Raji (cell line): Measurements from ENCODE around the gene TOLLIP.

ENCODE experiments used
- POLR2A ChIP-seq: IDR thresholded peaks from 2 replicates; pipeline ENCODE4 v1.6.1; 2011; ENCODE audit warnings: low read depth, low read length, control low read depth; ENCODE audit not compliant: insufficient read depth

Gene TOLLIP

GRCh38 chr11:1236316-1237127, 72.9 kb downstream of the TOLLIP start:
- no peak for TF ChIP-seq POLR2A

DNA sequence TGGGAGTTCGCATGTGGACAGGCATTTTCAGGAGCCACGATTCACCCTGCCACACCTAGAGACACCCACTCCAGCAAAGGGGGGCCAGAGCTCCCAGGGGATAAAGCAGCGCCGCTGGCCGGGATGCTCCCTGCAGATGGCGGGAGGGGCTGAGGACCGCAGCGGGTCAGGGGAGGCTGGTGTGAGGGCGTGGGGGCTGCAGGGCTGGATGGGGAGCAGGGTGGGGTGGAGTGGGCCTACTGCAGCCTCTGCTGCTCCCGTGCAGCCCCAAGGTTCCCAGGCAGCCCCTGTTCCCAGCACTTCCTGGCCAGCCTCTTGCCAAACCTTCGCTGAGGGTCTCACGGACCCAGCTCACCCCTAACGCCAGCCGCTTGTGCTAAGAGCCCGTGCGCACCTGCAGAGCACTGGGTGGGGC, 73.5 kb downstream of the TOLLIP start:
- TF ChIP-seq POLR2A: no peak

GRCh38 chr11:1235306-1235900, 74.0 kb downstream of the TOLLIP start:
- TF ChIP-seq POLR2A: no peak

- TF ChIP-seq POLR2A: no peak
These were observed 74.6 kb downstream of the TOLLIP start for GRCh38 chr11:1234771-1235305.

- TF ChIP-seq POLR2A: no peak
These were observed 75.2 kb downstream of the TOLLIP start for GRCh38 chr11:1234054-1234720.

- no peak for TF ChIP-seq POLR2A
These were observed 75.9 kb downstream of the TOLLIP start for GRCh38 chr11:1233351-1234053.

DNA sequence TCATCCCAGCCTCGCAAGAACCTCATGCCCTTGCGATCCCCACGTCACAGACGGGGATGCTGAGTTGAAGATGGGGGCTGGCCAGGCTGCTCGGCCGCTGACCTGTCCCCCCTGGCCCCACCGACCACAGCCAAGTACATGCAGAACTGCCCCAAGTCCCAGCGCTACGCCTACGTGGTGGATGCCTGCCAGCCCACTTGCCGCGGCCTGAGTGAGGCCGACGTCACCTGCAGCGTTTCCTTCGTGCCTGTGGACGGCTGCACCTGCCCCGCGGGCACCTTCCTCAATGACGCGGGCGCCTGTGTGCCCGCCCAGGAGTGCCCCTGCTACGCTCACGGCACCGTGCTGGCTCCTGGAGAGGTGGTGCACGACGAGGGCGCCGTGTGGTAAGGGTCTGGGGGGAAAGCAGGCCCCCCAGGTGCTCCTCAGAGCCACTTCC, 76.5 kb downstream of the TOLLIP start:
- TF ChIP-seq POLR2A: no peak

- no peak for TF ChIP-seq POLR2A
These were observed 77.2 kb downstream of the TOLLIP start for GRCh38 chr11:1232021-1232882.

DNA sequence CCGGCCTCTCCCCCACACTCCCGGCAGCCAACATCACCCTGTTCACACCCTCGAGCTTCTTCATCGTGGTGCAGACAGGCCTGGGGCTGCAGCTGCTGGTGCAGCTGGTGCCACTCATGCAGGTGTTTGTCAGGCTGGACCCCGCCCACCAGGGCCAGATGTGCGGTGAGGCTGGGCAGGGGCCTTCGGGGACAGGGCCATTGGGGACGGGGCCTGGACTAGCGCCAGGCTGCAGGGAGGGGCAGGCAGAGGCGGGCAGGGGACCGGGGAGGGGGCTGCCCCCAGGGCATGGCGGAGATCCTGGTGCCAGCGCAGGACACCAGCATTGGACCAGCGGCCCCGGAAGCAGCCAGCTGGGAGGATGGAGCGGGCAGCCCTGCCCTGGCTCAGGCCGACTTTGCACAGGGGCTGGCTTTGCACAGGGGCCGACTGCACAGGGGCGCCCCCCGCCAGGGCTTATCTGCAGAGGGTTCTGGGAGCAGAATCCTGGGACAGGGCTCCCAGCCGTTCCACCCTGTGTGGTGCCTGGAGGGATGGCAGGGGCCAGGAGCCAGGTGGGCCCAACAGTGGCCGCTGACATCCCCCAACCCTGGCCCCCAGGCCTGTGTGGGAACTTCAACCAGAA, 77.9 kb downstream of the TOLLIP start:
- TF ChIP-seq POLR2A: no peak

GRCh38 chr11:1230456-1231395, 78.7 kb downstream of the TOLLIP start:
- no peak for TF ChIP-seq POLR2A

DNA sequence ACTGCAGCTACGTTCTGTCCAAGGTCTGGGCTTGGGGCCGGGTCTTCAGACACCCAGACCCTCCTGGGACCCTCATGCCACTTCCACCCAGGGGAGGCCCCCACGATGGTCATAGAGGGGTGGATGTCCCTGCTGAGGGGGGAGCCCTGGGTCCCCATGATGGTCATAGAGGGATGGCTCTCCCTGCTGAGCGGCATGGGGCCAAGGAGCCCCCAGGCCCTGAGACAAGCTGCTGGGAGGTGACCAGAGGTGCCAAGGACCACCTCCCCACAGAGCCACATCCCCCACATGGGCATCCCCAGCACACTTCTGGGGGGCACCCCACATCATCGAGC, 79.3 kb downstream of the TOLLIP start:
- no peak for TF ChIP-seq POLR2A

GRCh38 chr11:1229471-1230120, 79.8 kb downstream of the TOLLIP start:
- TF ChIP-seq POLR2A: no peak
